Activated CD4-positive, alpha-beta T cell treated with anti-CD3 and anti-CD28 coated beads for 24 hours (primary cell): ENCODE measurements around the gene CLK1.
"Not testable (repeated sequence)": the region's sequence is repeated elsewhere in the genome, so short reads cannot be mapped to it uniquely, and the experiment has no call there.

Source experiments
- DNase-seq, 2 donors: peaks; one replicate each; pipeline ENCODE4 v3.0.0-alpha.2; 2020; ENCODE audit warnings: low read depth in 2 of 2

The CLK1 gene

DNA sequence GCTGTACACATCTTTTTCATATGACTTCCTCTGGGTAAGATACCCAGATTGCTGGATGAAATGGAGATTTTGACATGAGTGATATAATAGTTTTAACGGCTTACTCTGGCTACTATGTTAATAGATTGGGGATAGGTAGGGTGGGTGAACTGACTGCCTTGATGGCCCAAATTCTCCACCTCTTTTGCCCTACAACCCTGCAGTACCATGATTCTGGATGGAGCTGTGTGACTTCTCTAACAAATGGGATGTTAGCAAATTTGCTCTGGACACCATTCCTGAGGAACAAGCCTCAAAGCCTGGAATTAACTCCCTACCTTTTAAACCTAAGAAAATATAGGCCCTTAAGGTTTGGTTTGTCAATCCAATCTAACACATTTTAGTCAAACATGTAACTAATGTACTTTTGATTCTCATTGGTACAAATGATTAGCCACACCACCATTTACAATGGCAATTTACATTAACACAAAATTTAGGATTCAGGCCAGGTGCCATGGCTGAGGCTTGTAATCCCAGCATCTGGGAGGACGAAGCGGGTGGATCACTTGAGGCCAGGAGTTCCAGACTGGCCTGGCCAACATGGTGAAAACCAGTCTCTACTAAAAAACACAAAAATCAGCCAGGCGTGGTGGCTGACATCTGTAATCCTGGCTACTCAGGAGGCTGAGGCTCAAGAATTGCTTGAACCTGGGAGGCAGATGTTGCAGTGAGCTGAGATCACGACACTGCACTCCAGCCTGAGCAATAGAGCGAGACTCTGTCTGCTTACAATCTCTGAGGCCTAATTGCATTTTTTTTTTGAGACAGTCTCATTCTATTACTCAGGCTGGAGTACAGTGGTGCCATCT lies 12.8 kb downstream of the CLK1 start:
- no peak for DNase-seq

DNA sequence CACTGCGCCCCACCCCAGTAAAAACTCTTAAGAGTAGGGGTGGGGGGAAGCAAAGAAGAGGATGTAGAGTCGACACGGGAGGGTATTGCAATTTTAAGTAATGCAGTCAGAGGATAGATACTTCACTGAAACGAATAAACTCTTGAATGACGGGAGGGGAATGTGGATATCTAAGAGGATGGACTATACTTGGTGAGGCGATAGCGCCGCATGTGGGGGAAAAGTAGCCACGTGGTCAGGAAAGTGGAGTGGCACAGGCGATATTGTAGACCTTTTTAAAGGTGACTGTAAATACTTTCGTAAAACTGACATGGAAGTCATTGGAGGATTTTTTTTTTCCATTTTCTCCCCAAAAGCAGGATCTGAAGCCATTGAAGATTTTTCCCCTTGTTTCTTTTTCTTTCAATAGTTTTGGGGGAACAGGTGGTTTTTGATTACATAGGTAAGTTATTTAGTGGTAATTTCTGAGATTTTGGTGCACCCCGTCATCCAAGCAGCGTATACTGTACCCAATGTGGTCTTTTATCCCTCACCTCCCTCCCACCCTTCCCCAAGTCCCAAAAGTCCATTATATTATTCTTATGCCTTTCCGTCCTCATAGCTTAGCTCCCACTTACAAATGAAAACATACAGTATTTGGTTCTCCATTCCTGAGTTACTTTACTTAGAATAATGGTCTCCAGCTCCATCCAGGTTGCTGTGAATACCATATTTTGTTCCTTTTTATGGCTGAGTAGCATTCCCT lies 13.8 kb downstream of the CLK1 start:
- no peak for DNase-seq

DNA sequence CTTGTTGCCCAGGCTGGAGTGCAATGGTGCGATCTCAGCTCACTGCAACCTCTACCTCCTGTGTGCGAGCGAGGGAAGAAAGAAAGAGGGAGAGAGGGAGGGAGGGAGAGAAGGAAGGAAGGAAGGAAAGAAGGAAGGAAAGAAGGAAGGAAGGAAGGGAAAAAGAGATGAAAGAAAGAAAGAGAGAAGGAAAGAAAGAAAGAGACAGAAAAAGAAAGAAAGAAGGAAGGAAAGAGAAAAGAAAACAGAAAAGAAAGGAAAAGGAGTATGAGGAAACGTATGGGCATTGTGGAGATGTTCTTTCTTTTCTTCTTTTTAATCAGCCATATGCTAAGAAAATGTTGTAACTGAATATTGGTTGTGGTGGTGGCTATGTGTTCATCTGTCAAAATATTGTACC lies 16.5 kb downstream of the CLK1 start:
- no peak for DNase-seq

DNA sequence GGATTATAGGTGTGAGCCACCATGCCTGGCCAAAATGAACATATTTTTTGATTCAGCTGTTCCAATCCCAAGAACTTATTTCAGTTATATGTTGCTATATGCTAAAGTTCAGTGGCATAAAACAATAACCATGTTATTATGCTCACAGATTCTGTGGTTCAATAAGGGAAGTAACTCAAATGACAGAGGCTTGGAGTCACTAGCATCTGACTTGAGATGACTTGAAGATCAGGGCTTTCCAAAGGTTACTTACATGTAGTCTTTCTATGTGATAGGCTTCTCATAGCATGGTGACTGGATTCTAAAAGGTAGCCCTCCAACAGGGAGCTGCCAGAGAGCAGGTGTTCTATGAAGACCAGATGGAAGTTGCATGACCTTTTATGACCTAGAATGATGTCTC lies 17.2 kb downstream of the CLK1 start:
- no peak for DNase-seq

DNA sequence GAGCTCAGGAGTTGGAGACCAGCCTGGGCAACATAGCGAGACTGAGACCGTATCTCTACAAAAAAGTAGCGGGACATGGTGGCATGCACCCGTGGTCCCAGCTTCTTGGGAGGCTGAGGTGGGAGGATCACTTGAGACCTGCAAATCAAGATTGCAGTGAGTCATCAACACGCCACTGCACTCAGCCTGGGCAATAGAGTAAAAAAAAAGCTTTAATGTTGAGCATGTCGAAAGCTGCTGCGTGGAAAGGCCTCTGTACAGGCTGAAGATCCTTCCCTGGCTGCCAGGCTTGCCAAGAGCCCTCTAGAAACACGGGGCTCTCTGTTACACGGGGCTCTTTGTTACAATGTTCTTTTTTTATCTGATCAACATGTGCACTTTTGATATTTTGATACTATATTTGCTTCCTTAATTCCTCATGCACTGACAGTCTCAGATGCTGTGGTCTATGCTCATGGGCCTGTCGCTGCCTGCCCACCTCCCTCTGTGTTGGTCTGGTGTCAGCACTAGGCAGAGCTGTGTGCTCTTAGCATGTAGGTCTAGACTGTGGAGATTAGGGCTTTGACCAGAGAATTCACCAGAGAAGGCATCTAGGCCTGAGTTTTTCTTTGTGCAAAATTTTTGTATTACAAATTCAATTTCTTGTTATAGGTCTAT lies 18.7 kb downstream of the CLK1 start:
- DNase-seq: no peak

DNA sequence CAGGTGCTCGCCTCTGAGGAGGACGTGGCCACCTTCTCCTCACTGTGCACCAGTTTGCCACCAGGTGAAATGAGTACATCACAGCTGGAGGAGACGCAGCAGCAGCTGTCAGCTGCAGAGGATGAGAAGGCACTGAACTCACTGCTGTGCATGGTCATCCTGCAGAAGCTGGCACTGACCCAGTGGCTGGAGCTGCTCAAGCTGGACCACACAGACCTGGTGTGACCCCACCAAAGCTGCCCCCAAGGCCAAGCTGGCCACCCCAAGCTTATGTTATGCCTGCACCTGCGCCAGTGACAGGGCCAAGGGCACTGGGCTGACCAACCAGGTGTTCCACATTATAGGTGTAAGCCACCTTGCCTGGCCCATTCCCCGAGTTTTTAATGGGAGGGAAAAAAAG lies 19.3 kb downstream of the CLK1 start:
- DNase-seq: no peak

DNA sequence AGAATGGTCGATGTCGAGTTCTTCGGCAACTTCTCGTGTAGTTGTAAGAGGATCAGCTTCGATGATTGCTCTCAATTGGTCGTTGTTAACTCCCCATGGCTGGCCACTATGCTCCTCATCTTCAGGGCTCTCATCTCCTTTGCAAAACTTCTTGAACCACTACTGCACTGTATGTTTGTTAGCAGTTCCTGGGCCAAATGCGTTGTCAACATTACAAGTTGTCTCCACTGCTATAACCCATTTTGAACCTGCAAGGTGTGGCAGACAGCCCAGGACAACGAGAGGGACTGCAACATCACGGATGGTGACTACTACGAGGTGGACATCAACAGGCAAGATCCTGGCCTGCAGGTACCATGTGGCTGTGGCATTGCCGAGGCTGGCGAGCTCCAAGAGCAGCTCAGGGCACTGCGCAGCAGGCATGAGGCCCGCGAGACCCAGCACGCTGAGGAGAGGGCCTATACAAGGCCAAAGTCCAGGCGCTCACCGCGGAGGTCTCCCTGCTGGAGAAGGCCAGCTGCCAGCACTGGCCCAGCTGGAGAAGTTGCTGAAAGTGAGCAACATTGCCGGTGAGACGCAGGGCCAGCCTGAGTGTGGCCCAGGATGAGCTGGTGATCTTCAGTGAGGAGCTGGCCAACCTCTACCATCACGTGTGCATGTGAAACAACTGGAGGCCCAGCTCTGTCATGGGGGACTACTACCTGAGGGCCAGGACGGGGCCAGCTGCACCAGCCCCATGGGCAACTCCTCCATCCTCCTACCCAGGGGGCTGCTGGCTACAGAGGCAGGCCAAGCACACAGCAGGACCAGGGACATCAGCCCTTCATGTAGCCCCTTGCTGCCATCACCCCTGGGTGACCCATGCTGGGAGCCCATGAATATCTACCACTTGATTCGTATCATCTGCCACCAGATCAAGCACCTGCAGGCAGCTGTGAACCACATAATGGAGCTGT lies 20.2 kb downstream of the CLK1 start:
- DNase-seq: no peak

DNA sequence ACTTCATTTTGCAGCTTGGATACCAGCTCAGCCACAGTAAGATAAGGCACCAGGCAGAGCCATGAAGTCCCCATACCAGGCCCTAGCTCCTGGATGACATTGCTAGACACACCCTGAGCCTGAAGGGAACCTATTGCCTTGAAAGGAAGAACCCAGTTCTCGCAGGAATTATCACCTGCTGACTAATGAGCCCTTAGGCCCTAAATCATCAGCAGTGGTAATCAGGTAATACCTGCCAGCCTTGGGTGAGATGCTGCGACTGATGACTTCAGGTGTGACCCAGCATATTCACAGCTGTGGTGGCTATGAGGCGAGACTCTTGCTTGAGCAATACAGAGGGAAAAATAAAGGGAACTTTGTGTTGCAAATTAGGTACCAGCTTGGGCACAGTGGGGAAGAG lies 24.9 kb downstream of the CLK1 start:
- DNase-seq: no peak

DNA sequence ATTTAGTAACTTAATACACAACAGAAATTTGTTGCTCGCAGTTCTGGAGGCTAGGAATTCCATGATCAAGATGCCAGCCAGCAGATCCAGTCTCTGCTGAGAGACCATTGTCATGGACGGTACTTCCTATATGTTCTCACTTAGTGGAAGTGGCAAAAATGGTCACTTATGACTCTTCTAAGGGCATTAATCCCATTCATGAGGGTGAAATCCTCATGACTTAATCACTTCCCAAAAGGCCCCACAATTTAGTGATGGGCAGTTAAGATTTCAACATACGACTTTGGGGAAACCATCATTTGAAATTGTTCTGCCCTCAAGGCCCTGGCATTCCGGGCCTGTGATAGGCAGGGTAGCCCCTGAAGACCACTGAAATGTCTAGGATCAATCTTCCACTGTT lies 29.8 kb downstream of the CLK1 start:
- DNase-seq: no peak

DNA sequence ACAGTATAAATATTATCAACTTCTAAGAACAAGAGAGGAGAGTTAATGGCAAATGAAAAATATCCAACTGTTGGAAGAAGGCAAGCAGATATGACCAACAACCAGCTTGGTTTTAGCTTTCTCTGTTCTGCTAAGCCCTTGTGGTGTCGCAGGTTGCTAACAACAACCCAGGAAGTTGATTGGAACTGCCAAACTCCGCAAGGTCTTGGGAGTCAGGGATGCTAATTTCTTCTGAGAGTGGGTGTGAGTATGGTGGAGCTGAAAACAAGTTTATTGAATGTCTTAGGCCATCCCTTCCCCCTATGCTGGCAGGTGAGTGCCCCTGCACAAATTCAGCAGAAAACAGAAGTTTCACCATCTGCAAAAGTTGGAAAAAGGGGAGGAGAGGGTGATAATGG lies 35.2 kb downstream of the CLK1 start:
- DNase-seq: no peak

DNA sequence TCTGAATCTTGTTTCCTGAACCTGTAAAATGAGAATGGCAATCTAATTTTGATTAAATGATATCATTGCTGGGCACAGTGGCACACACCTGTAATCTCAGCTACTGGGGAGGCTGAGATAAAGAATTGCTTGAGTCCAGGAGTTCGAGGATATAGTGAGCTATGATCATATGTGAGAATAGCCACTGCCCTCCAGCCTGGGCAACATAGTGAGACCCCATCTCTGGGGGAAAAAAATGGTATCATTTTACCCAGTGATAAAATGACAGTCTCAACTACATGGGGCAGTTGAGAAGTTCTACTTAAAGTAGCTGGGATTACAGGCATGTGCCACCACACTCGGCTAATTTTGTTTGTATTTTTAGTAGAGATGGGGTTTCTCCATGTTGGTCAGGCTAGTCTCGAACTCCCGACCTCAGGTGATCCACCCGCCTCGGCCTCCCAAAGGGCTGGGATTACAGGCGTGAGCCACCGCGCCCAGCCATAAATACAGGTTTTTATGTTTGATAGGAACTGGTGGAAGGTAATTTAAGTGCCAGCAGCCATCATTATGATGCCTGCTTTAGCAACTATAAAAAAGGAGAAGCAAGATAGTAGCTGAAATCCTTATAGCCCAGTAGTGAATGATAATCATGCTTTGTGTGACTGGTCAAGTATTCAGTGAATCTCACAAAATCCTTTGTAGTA lies 35.7 kb downstream of the CLK1 start:
- no peak for DNase-seq

DNA sequence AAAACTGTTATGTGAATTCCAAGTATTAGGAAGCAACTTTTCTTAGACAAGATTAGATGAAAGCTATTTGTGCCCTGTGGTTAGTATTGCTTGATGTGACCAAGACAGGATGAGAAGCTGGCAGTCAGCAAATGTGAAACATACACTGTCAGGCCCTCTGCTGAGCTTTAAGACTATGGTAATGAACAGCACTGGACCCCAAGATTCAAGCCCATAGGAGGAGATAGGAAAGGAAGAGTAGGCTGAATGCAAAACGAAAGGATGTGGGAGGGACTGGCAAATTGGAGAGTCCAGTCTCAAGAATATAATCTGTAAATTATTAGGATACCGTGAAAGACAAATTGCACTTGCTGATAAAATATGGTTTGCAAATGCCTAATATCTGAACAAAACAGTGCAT lies 36.4 kb downstream of the CLK1 start:
- no peak for DNase-seq

DNA sequence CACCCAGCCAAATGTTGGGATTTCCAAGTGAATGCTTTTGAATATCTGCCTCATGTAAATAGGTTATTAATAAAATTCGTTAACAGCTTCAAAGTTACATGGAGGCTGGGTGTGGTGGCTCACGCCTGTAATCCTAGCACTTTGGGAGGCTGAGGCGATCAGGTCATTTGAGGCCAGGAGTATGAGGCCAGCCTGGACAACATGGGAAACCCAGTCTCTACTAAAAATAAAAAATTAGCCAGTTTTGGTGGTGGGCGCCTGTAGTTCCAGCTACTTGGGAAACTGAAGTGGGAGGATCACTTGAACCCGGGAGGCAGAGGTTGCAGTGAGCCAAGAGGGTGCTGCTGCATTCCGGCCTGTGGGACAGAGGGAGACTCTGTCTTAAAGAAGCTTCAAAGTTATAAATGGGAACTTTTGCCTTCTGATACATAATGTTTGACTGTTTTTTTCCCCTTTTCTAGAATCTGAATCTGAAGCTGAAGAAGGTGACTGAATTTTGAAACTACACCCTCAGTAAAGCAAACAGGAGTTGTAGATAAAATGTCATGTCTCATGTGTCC lies 42.7 kb downstream of the CLK1 start:
- DNase-seq: no peak

DNA sequence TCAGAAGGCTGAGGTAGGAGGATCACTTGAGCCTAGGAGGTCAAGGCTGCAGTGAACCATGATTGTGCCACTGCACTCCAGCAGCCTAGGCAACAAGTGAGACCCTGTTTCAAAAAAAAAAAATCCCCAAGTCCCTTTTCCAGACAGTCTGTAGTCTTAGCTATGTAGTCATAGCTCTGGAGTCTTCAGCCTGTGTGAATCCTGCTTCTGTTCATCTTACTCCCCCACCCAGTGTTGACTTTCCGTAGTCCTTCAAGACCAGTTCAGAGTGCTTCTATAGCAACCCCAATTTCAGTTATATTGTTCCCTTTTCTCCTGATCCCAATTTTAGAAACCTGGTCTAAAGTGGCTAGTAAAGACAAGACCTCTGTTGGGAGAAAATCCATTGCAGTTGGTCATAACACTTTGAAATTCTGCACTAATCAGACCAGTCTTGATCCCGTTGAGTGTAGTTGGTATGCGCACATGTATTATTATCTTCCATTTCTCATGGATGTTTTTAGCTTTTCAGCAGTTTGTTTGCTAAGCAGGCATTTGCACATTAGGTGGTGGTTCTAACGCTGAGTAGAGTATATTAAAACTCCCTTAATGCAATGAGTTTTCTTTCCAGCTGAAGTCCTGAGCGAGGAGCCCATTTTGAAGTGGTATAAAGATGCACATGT lies 43.8 kb downstream of the CLK1 start:
- DNase-seq: no peak

DNA sequence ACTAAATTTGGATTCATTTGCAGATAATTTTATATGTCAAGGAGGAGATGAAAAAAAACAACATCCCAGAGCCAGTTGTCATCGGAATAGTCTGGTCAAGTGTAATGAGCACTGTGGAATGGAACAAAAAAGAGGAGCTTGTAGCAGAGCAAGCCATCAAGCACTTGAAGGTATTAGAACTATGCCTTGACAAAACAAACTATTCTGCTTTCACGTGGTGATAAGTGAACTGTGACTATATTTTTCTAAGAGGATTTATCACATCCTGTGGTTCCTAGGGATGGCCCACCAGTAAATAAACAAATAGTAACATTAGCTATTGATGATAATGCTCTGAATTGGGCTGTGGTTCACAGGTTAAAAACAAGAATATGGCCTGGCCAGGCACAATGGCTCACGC lies 45.7 kb downstream of the CLK1 start:
- not testable (repeated sequence) for DNase-seq

DNA sequence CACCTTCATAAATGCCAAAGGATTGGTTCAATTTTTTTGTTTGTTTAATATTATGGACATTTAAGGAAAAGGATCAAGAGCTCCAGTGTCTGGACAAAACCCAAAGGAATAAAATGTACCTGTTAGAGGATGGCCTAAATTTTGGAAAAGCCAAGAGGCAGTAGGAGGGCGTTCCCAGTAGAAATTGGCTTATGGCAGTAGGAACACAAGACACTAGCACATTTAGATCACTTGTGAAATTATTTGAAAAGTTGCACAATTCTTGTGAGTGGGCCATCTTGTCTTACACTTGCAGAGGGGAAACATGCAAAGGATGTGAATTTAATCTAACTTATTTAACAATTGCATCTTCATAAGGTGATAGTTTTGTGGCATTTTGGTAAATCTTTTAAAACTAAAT lies 49.5 kb downstream of the CLK1 start:
- DNase-seq: no peak

DNA sequence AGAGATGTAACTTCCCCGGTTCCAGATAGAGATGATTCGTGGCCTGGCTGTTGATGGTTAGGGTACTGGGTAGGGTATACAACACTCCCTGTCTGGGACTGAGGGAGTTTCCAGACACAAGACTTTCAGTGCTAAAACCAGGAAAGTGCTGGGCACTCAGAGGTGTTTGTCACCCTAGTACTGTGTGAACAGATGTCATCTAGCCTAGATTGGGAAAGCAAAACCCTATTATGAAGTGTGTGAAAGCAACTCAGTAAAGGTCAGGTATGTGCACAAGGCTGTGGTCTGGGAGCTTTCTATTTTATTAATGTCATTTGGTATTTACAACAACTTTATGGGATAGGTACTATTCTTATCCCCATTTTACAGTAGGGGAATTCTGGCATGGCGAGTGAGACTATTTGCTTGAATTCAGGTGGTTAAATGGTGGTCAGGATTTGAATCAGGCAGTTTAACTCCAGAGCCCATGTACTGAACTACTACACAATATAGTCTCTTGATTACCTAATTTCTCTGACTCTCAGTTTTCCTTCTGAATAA lies 50.1 kb downstream of the CLK1 start:
- no peak for DNase-seq

DNA sequence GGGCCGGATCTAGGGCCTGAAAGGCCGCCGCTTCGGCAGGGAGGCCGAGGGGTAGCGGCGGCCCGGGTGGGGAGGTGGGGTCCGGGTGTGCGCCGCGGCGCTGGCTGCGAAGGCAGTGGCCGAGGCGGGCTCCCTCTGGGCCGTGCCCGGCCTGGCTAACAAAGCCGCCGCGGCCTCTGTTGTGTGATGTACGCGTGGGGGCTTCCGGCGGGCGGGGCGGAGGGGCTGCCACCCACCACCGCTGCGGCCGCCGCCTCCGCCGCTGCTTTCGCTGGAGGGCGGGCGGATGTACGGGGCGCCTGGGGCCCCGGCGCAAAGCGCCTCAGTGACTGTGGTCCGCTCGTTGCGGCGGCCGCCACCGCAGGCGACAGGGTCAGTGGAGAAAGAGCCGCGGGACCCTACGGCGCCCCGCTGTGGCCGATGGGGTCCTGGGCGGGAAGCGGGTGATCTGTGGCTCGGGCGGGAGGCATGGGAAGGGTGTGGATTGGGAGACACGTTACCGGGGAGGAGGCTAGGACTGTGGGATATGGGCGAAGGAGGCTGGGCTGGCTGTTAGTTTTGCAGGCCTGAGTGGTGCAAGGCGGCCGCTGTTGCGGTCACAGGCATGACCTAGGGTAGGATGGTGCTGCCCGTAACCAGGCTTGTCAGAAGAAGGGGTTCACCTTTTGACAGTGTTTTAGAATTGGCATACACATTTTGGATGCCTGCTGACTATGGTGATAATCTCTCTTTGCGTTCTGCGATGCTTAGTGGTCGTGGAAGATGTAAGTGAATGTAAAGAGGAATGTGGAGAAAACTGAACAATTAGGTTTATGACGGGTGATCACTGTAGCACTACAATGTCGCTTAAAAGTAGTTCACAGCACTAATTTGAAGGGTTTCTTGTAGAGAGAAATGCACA lies 52.1 kb downstream of the CLK1 start:
- peak; percentile 30 to 31 for DNase-seq
